ENCODE measurements around the gene FAM107B. TPM values are rescaled to one million over a fixed set of nuclear protein-coding genes. Genes with fewer than 3 reads are reported as not detected.
A peak's percentile ranks its signal among the peaks of the same experiment; 100 is the strongest.

FAM107B gene
- total RNA-seq, 1 experiment from 2014 or later: 24.5 TPM

DNA sequence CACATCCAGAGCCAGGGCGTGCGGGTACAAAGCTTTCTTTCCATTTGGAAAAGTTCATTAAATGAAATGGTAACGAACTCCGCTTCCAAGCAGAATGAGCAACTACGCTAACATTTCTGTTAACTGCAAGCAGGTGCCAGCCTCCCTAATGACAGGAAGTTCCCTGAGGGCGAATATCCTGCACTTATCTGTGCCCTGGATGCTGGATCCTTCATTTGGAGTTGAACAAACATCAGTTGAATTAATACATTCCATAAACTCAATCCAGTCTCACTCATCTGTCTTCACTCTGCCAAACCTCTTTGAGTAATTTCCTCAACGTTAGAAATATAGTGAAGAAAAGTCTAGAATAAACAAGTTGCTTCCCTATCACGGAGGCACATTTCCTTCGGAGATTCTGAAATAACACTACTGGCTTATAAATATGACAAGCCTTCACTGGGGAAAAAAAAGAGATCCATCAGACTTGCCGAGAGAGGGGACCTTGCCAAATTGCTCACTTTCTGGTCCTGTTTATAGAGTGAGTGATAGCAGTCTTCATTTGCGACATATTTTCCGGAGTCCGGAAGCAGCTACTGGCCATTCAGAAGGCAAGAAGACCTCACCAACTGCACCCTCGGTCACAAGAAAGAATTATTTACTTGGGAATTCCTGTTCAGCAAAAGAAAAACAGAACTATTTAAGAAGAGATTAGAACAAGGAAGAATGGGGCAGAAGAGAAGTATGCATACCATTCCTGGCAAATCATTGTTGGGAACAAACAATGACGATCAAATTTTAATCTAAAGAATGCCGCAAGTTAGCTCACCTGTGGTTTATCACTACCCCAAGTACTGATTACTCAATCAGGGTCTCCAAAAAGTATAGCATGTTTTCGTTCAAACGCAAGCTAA, 196.4 kb downstream of the FAM107B start:
- Mint-ChIP-seq H3K27me3 (ENCODE audit: low read depth) (no peaks in the 10 kb centered on the region), H3K9me3 (no peaks in the 10 kb centered on the region; a peak in 1 of 5 replicates), H3K27ac (peak overlapping the region; percentile 76 to 88 (median 81)), H3K4me1 (peaks cover 32 to 41% of the 10 kb centered on the region in 2 experiments), H3K4me3 (peak overlapping the region in 1 of 2 experiments; percentile 9; a peak in 1 of 5 replicates), H3K36me3 (ENCODE audit: insufficient read depth in 1 of 3, low read depth in 3 of 3) (peaks cover 0 to 4% (median 2%) of the 10 kb centered on the region in 3 experiments; a peak in 4 of 7 replicates)
- Histone ChIP-seq H2BK12ac (ENCODE audit: insufficient read length, low read depth, low read length) (no peak overlapping the region), H3K79me1 (ENCODE audit: insufficient read depth, low read depth, low read length, poor library complexity, severe bottlenecking) (peaks cover 3% of the 10 kb centered on the region), H3K27me3 (ENCODE audit: insufficient read depth, low read length) (no peaks in the 10 kb centered on the region), H3K4ac (ENCODE audit: low read depth, low read length) (no peak overlapping the region), H3K23ac (ENCODE audit: insufficient read length, low read depth, low read length) (no peak overlapping the region), H3K27ac (ENCODE audit: insufficient read length, low read depth, low read length) (peak overlapping the region; percentile 65), H4K5ac (ENCODE audit: insufficient read length, low read depth, low read length) (no peak overlapping the region), H3K23me2 (ENCODE audit: insufficient read length, low read depth, low read length, poor library complexity, severe bottlenecking) (no peaks in the 10 kb centered on the region), H4K8ac (replicated peaks; ENCODE audit: insufficient read length, low read depth, low read length) (no peak overlapping the region), H2BK15ac (ENCODE audit: low read depth, low read length) (no peak overlapping the region), H2BK20ac (ENCODE audit: low read depth, low read length, poor library complexity, severe bottlenecking) (no peak overlapping the region), H3K14ac (ENCODE audit: insufficient read depth, low read length) (no peak overlapping the region), H2BK5ac (ENCODE audit: insufficient read length, low read length) (no peak overlapping the region), H2AFZ (ENCODE audit: low read length) (no peak overlapping the region), H3T11ph (ENCODE audit: low read length) (no peak overlapping the region), H4K91ac (ENCODE audit: insufficient read length, low read depth, low read length) (no peak overlapping the region), H3K4me2 (ENCODE audit: insufficient read depth, insufficient read length, low read length) (no peak overlapping the region), H3K79me2 (ENCODE audit: insufficient read depth, low read length) (peaks cover 5% of the 10 kb centered on the region; the same call in 1 of the 2 replicates), H3K4me1 (ENCODE audit: insufficient read depth, low read length) (peaks cover 5% of the 10 kb centered on the region; the same call in 1 of the 2 replicates), H3K9me3 (ENCODE audit: control insufficient read depth, low read depth, low read length) (no peaks in the 10 kb centered on the region), H3K18ac (ENCODE audit: insufficient read length, low read depth, low read length) (no peak overlapping the region), H3K9ac (ENCODE audit: extremely low read depth, insufficient read length, low read length) (no peak overlapping the region), H3K56ac (ENCODE audit: insufficient read length, low read depth, low read length) (no peak overlapping the region), H2BK120ac (ENCODE audit: low read depth, low read length, poor library complexity, severe bottlenecking) (no peak overlapping the region), H2AK5ac (ENCODE audit: insufficient read length, low read length) (no peak overlapping the region), H4K20me1 (ENCODE audit: control insufficient read depth, insufficient read depth, insufficient read length) (no peaks in the 10 kb centered on the region)
- WGBS (ENCODE audit: extremely low coverage, insufficient read length, low lambda C conversion rate): no CpG with 5 or more reads among the region's 18 CpGs
- no peak for TF ChIP-seq CTCF (conservative IDR thresholded peaks at IDR 0.05)
- peak; percentile 14 for DNase-seq

Measured in H9 (cell line).